Neural cell (in vitro differentiated cells): ENCODE measurements around the gene RYR2. TPM values are rescaled to one million over a fixed set of nuclear protein-coding genes. Genes with fewer than 3 reads are reported as not detected.

ENCODE experiments used
- H2AFZ ChIP-seq: fragments of 200-600, 300-800 bp; sonication (generic), shearing (Covaris generic); 2 replicates; pipeline ENCODE4 v1.6.0; 2014; ENCODE audit warnings: low read depth, mild to moderate bottlenecking, antibody characterized with exemption, low read length, moderate library complexity
- H3F3A ChIP-seq: fragments of 200-600 bp; shearing (Covaris generic); 2 replicates; pipeline ENCODE4 v1.6.1; 2016; ENCODE audit warnings: mild to moderate bottlenecking, moderate library complexity, mixed read lengths, antibody characterized with exemption, low read length; ENCODE audit not compliant: insufficient read depth, poor library complexity, severe bottlenecking
- H3K27ac ChIP-seq: fragments of 200-600, 300-800 bp; sonication (generic), shearing (Covaris generic); 2 replicates; pipeline ENCODE4 v1.5.1; 2014; ENCODE audit warnings: mild to moderate bottlenecking, low read length, moderate library complexity
- H3K27me3 ChIP-seq: fragments of 300-800, 200-600 bp; sonication (generic), shearing (Covaris generic); 2 replicates; pipeline ENCODE4 v1.6.0; 2014; ENCODE audit warnings: mild to moderate bottlenecking, low read depth, low read length, moderate library complexity; ENCODE audit not compliant: insufficient read depth
- H3K36me3 ChIP-seq: fragments of 300-800, 200-600 bp; sonication (generic), shearing (Covaris generic); 2 replicates; pipeline ENCODE4 v1.5.1; 2014; ENCODE audit warnings: mild to moderate bottlenecking, antibody characterized with exemption, low read length, moderate library complexity; ENCODE audit not compliant: insufficient read depth
- H3K4me2 ChIP-seq: fragments of 300-800, 200-600 bp; sonication (generic), shearing (Covaris generic); 2 replicates; pipeline ENCODE4 v1.6.0; 2014; ENCODE audit warnings: mild to moderate bottlenecking, low read length
- H3K4me3 ChIP-seq: fragments of 300-800, 200-600 bp; sonication (generic), shearing (Covaris generic); 2 replicates; pipeline ENCODE4 v1.5.1; 2014; ENCODE audit warnings: mild to moderate bottlenecking, low read length, moderate library complexity
- H3K79me2 ChIP-seq: fragments of 200-600 bp; shearing (Covaris generic); replicated peaks from 2 replicates; pipeline ENCODE4 v1.6.0; 2014; ENCODE audit warnings: mild to moderate bottlenecking, low read length, moderate library complexity; ENCODE audit not compliant: insufficient read depth
- H3K9ac ChIP-seq: fragments of 300-800, 200-600 bp; sonication (generic), shearing (Covaris generic); 2 replicates; pipeline ENCODE4 v1.6.1; 2016; ENCODE audit warnings: mild to moderate bottlenecking, low read length, mixed read lengths
- H3K9me2 ChIP-seq: fragments of 200-600 bp; shearing (Covaris generic); 2 replicates; pipeline ENCODE4 v1.6.1; 2016; ENCODE audit warnings: mild to moderate bottlenecking, low read length, mixed read lengths; ENCODE audit not compliant: insufficient read depth
- H3K9me3 ChIP-seq: fragments of 200-600, 300-800 bp; sonication (generic), shearing (Covaris generic); 2 replicates; pipeline ENCODE4 v1.6.1; 2016; ENCODE audit warnings: mild to moderate bottlenecking, mixed run types, low read length, moderate library complexity, mixed read lengths
- H4K20me1 ChIP-seq: fragments of 200-600 bp; shearing (Covaris generic); 2 replicates; pipeline ENCODE4 v1.6.1; 2016; ENCODE audit warnings: mild to moderate bottlenecking, mixed run types; ENCODE audit not compliant: insufficient read depth
- CTCF ChIP-seq: fragments of 450-650 bp; IDR thresholded peaks from 2 replicates; pipeline ENCODE4 v1.5.1; 2014; ENCODE audit warnings: antibody characterized with exemption, mild to moderate bottlenecking, moderate library complexity; ENCODE audit not compliant: poor library complexity, severe bottlenecking
- EP300 ChIP-seq: fragments of 450-650 bp; conservative IDR thresholded peaks from 2 replicates; pipeline ENCODE4 v1.6.1; 2014; ENCODE audit warnings: antibody characterized with exemption, mild to moderate bottlenecking, moderate library complexity; ENCODE audit not compliant: poor library complexity, severe bottlenecking
- EZH2 ChIP-seq: fragments of 200-600, 300-800 bp; shearing (Covaris generic), sonication (generic); IDR thresholded peaks from 2 replicates; pipeline ENCODE4 v1.6.1; 2014; ENCODE audit warnings: antibody characterized with exemption, low read length, borderline replicate concordance, mild to moderate bottlenecking; ENCODE audit not compliant: insufficient read depth, poor library complexity, severe bottlenecking
- MXI1 ChIP-seq: fragments of 450-650 bp; conservative IDR thresholded peaks from 2 replicates; pipeline ENCODE4 v1.6.1; 2014; ENCODE audit warnings: antibody characterized with exemption, mild to moderate bottlenecking; ENCODE audit not compliant: poor library complexity, severe bottlenecking
- POLR2AphosphoS5 ChIP-seq: IDR thresholded peaks from 2 replicates; pipeline ENCODE4 v1.6.1; 2012
- RAD21 ChIP-seq: fragments of 450-650 bp; conservative IDR thresholded peaks from 2 replicates; pipeline ENCODE4 v1.6.1; 2014; ENCODE audit warnings: antibody characterized with exemption, mild to moderate bottlenecking, moderate library complexity
- SMC3 ChIP-seq: fragments of 450-650 bp; conservative IDR thresholded peaks from 2 replicates; pipeline ENCODE4 v1.6.1; 2014; ENCODE audit warnings: antibody characterized with exemption, mild to moderate bottlenecking, moderate library complexity; ENCODE audit not compliant: poor library complexity
- TAF1 ChIP-seq: IDR thresholded peaks from 2 replicates; pipeline ENCODE4 v1.6.1; 2012; ENCODE audit warnings: low read depth
- polyA plus RNA-seq: library from polyadenylated mRNA; depleted of rRNA; stranded (reverse); fragments of >200 nt; gene quantifications from 2 replicates; pipeline ENCODE4 v1.2.3, GENCODE V29; 2014
- TF ChIP-seq, protein P1 (sequence below): IDR thresholded peaks from 2 replicates; pipeline ENCODE4 v1.6.1; 2012; ENCODE audit warnings: borderline replicate concordance

Gene RYR2
- polyA plus RNA-seq, 1 donor from 2014 or later, result 3.8 TPM

DNA sequence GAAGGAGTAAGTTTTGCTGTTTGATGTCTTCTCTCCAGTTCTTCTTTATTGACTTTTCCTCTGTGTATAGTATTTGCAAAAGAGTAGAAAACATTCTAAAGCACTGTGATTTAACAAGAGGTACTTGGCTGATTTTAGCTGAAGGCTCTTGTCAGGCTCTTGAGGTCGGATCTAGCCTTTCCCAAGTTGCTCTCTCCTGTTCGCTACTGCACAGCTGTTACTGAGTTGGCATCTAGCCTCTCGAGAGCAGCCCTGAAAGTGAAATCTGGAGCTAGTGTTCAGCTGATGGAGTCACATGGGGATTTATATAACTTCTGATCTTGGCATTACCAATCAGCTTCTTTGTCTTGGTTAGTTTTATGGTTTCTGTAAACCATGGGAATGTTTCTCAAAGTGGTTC, 193.1 kb downstream of the RYR2 start:
- Histone ChIP-seq H3K27ac (no peak overlapping the region), H3K27me3 (no peaks in the 10 kb centered on the region)

DNA sequence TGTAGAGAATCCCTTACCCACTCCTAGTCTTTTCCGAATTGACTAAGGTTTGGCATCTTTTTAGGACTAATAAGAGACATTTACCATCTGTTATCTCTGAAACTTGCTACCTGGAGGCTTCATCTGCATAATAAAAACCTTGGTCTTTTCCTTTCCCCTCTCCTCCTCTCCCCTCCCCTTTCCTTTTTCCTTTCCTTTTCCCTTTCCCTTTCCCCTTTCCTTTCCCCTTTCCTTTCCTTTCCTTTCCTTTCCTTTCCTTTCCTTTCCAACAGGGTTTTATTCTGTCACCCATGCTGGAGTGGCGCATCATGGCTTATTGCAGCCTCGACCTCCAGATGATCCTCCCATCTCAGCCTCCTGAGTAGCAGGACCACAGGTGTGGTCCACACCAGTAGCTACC, 195.7 kb downstream of the RYR2 start:
- H3K9me2 ChIP-seq, result no peaks in the 10 kb centered on the region
- no peak overlapping the region for H2AFZ ChIP-seq
- no peak overlapping the region for H3K27ac ChIP-seq
- no peaks in the 10 kb centered on the region for H3F3A ChIP-seq
- no peaks in the 10 kb centered on the region for H3K36me3 ChIP-seq
- no peak overlapping the region for H3K4me2 ChIP-seq
- no peak for TF ChIP-seq EP300
- TF ChIP-seq RAD21, result no peak
- TF ChIP-seq MXI1, result no peak
- TF ChIP-seq POLR2AphosphoS5, result no peak
- TF ChIP-seq CTCF, result no peak
- TF ChIP-seq SMC3, result no peak
- TF ChIP-seq, protein P1, sequence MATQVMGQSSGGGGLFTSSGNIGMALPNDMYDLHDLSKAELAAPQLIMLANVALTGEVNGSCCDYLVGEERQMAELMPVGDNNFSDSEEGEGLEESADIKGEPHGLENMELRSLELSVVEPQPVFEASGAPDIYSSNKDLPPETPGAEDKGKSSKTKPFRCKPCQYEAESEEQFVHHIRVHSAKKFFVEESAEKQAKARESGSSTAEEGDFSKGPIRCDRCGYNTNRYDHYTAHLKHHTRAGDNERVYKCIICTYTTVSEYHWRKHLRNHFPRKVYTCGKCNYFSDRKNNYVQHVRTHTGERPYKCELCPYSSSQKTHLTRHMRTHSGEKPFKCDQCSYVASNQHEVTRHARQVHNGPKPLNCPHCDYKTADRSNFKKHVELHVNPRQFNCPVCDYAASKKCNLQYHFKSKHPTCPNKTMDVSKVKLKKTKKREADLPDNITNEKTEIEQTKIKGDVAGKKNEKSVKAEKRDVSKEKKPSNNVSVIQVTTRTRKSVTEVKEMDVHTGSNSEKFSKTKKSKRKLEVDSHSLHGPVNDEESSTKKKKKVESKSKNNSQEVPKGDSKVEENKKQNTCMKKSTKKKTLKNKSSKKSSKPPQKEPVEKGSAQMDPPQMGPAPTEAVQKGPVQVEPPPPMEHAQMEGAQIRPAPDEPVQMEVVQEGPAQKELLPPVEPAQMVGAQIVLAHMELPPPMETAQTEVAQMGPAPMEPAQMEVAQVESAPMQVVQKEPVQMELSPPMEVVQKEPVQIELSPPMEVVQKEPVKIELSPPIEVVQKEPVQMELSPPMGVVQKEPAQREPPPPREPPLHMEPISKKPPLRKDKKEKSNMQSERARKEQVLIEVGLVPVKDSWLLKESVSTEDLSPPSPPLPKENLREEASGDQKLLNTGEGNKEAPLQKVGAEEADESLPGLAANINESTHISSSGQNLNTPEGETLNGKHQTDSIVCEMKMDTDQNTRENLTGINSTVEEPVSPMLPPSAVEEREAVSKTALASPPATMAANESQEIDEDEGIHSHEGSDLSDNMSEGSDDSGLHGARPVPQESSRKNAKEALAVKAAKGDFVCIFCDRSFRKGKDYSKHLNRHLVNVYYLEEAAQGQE, result no peak
- no peaks in the 10 kb centered on the region for H3K79me2 ChIP-seq
- H3K27me3 ChIP-seq, result no peaks in the 10 kb centered on the region
- no peak overlapping the region for H3K4me3 ChIP-seq
- H3K9me3 ChIP-seq, result no peaks in the 10 kb centered on the region
- no peaks in the 10 kb centered on the region for H4K20me1 ChIP-seq
- no peak overlapping the region for H3K9ac ChIP-seq

More for the DNA sequence above, 193.1 kb downstream of the RYR2 start:
- Histone ChIP-seq H3K4me2 (no peak overlapping the region), H3K4me3 (no peak overlapping the region), H3K9me2 (no peaks in the 10 kb centered on the region), H4K20me1 (no peaks in the 10 kb centered on the region), H3F3A (no peaks in the 10 kb centered on the region), H3K79me2 (no peaks in the 10 kb centered on the region), H2AFZ (no peak overlapping the region), H3K9me3 (no peaks in the 10 kb centered on the region), H3K9ac (no peak overlapping the region), H3K36me3 (no peaks in the 10 kb centered on the region)
- no peak for TF ChIP-seq SMC3
- TF ChIP-seq, protein P1, result no peak
- TF ChIP-seq MXI1, result no peak
- no peak for TF ChIP-seq EZH2
- no peak for TF ChIP-seq EP300
- no peak for TF ChIP-seq RAD21
- TF ChIP-seq POLR2AphosphoS5, result no peak
- TF ChIP-seq CTCF, result no peak
- TF ChIP-seq TAF1, result no peak
